Fibroblast of skin of left biceps (primary cell): ENCODE results near the gene AGBL3.
"Not testable (repeated sequence)": the region's sequence is repeated elsewhere in the genome, so short reads cannot be mapped to it uniquely, and the experiment has no call there.

Experiments
- DNase-seq, 2 experiments: peaks; one replicate each; pipeline ENCODE4 v3.0.0-alpha.2; 2013; ENCODE audit warnings: low read depth in 2 of 2

The AGBL3 gene

GRCh38 chr7:134963036-134963435 lies 23.3 kb upstream of the AGBL3 start:
- no peak for DNase-seq

- no peak for DNase-seq
Observed at GRCh38 chr7:134966691-134967090, 19.6 kb upstream of the AGBL3 start.

DNA sequence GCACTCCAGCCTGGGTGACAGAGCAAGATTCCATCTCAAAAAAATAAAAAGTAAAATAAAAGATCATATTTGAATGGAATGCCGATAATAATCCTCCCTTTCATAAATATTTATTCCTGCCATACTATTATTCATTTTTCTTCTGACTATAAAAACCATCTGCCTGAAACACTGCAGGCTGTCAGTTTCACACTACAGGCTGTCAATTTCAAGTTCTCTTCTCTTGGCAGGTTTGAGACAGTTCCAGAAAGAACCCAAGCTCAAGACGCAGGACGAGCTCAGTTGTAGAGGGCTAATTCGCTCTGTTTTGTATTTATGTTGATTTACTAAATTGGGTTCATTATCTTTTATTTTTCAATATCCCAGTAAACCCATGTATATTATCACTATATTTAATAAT lies 18.2 kb upstream of the AGBL3 start:
- no peak for DNase-seq

- DNase-seq = not testable (repeated sequence)
Observed at GRCh38 chr7:134981645-134982044, 4.7 kb upstream of the AGBL3 start.

- no peak for DNase-seq
Observed at GRCh38 chr7:134985894-134986362, 380 bp upstream of the AGBL3 start.

DNA sequence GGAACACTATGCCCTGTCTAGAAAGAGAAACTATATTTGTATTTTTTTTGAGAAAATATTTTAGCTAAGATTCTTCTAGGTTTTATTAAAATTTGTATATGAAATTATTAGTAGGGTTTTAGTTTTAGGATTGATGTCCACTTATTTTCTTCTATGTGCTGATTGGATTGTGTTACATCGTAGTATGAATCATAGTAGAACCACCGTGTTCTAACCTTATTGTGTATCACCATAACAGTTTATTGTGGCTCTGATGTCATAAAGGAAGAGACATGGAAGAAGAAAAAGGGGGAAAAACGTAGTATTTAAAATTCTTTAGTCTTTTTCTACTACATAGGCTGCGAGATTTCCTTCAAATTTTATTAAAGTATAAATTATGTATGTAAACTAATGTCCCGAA lies 1.9 kb downstream of the AGBL3 start:
- no peak for DNase-seq

DNA sequence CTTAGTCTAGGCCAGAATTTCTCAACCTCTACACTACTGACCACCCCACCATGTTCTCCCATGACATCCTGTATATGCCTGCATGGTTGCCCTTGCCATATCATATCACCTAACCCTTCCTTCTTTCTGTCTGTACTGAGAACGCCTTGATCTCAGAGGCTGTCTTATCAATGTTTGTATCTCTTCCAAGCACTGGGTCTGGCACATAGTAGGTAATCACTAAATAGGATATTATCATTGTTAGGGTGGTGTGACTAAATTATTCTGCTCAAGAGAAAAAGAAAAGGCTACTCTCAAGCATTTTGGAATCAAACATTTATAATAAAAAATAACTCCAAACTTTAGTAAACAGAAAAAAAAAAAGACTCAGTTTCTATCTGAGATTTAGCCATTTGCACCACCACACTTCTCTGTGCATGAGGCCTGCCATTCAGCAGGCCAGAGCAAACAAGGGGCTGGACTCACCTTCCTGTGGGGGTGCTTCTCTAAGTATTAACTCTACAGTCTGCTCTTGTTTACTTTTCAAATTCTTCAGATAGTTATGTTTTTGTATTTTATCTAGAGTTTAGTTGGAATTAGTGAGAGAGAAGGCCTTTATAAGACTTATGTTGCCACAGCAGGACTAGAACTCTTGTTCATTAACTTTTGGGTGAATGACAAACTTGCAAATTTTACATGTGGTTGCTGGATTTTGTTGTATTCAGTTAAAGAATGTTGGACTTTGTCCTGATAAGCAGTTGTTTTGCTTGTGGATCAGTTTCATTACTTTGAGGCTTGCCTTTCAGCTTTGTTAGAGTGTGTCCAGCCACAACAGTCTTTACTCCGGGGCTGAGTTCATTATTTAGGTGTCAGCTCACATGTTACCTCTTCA lies 5.4 kb downstream of the AGBL3 start:
- no peak for DNase-seq

DNA sequence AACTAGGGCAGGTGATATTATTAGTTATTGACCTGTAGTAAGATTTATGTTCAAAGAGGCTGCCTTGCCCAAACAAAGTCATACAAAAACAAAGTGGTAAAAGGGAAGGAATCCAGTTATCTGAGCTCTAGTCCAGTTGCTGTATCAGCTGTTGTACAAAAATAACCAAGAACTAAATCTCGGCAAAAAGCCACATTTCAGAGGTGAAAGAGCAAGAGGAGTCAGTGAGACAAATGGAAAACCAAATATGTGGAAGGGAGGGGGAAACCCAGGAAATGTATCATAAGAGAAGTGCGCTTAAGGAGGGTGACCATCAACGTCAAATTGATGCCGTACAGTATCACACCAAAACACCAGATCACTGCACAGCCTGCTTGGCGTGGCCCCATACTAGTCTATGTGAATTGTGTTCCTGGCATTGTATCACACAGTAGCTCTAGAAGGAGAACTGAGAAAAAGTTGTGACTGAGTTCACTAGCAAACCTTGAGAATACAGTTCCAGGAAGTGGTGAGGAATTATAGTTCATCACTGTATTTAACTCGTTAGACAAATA lies 6.4 kb downstream of the AGBL3 start:
- no peak for DNase-seq

DNA sequence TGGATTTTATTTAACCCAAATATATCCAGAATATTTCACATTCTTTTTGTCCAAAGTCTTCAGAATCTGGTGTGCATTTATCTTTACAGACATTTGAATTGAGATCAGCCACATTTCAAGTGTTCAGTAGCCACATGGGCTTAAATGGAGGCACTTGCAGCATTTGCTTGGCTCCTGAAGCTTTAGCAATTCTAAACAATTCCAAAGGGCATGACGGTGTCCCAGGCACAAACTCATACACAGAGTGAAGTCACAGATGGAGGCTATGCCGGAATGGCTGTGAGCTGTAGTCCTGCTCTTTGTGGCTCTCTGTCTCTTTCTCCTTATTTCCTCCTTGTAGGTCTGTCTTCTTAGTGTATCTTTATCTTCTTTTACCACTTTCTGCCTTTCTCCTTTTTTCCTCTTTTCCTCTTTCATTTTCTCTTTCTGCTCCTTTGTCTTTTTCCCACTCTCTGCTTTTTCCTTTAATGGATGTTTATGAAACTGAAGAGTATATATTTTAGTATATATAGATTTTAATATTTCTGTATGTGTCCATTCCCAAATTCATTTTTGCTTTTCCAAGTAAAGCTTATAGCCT lies 7.7 kb downstream of the AGBL3 start:
- no peak for DNase-seq

GRCh38 chr7:134995239-134996096 lies 9.2 kb downstream of the AGBL3 start:
- DNase-seq = no peak

GRCh38 chr7:134996097-134996550 lies 9.8 kb downstream of the AGBL3 start:
- DNase-seq = no peak

GRCh38 chr7:134997214-134997885 lies 11.0 kb downstream of the AGBL3 start:
- no peak for DNase-seq

DNA sequence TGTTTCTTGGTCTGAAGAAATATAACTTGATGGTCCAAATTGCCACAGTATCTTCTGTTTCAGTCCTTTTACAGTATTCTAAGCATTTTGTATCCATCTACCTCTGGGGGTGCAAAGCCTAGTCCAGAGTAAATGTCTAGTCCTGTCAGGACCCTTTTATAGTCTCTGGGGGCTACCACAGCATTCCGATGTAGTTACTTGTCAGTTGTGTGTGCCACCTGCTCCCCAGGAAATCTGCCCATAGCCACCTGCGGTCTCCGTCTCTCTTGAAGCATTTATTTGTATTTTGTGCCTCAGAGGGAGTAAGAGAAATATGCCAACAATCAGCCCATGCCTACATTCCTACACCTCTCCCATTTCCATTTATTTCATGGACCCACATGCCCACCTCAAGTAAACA lies 12.8 kb downstream of the AGBL3 start:
- DNase-seq = no peak

GRCh38 chr7:135001390-135002165 lies 15.3 kb downstream of the AGBL3 start:
- no peak for DNase-seq

DNA sequence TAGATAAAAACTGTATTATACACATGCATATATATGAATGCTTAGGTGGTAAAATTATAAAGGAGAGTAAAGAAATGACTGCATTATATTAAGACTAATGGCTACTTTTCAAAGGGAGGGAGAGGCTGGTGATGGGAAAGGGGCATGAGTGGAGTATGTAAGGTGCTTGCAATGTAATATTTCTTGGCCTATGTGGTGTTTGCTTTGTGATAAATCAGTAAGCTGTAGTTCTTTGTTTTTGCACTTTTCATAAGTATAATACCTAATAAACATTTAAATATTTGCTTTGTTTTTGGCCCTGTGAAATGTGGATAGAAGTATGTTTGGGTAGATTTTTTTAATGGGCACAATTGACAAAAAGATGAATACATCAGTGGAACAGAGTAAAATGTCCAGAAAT lies 25.9 kb downstream of the AGBL3 start:
- no peak for DNase-seq

- no peak for DNase-seq
Observed at GRCh38 chr7:135023622-135024021, 37.3 kb downstream of the AGBL3 start.

DNA sequence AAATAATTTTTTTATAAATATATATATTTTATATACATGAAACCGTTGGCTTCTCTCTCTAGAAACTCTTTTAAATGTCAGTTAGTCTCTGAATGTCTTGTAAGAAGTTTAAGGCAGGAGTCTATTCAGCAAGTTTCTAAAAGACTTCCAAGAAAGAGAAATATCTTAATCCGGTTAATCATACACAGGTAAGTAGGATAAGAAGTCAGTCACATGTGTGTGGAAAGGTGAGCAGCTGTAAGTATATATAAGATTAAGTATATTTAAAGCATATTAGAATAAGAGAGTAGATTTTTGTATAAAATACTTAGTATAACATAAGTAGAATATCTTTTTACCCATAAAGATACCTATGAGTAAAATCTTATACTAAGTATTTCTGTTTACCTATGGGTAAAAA lies 48.9 kb downstream of the AGBL3 start:
- DNase-seq = no peak

GRCh38 chr7:135067017-135067416 lies 80.7 kb downstream of the AGBL3 start:
- not testable (repeated sequence) for DNase-seq

DNA sequence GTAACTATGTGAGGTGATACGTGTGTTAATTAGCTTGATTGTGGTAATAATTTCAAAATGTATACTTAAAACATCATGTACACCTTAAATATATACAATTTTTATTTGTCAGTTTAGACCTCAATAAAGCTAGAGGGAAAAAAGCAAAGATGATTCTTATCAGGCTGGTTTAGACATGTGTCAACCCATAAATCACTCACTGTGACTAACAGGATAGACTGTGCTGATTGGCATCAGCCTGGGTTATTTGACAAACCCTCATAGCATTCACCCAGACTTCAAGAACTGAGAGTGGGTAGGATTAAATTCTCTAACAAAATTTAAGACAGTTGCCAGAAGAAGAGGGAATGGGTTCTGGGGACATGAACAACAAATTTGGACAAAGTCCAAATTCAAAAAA lies 87.8 kb downstream of the AGBL3 start:
- DNase-seq = no peak

DNA sequence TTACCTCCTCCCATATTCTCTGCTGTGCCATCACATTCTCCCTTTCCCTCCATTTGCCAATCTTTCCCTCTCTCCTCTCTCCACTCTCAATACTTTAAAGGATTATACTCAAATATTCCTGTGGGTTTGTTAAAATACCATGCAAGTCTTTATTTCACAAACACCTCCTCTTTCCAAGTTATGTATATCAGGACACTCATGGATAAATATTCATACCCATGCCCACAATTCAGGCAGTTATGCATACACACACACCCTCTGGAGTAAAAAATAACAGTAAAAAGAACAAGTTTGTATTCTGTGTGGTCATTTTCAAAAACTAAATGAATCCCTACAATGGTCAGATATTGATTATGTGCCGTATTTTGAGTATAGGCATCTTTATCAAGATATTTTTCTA lies 88.2 kb downstream of the AGBL3 start:
- DNase-seq = no peak

GRCh38 chr7:135075716-135076115 lies 89.4 kb downstream of the AGBL3 start:
- no peak for DNase-seq
